Measurements from ENCODE around the gene RHOBTB1.

Gene RHOBTB1

GRCh38 chr10:60905580-60905979 lies 38.4 kb downstream of the RHOBTB1 start:
- DNase-seq, result no peak

GRCh38 chr10:60903096-60903495 lies 40.9 kb downstream of the RHOBTB1 start:
- no peak for DNase-seq

GRCh38 chr10:60901561-60902235 lies 42.3 kb downstream of the RHOBTB1 start:
- DNase-seq, result no peak

- DNase-seq, result no peak
These were observed 44.7 kb downstream of the RHOBTB1 start for GRCh38 chr10:60899266-60899665.

GRCh38 chr10:60898321-60898720 lies 45.7 kb downstream of the RHOBTB1 start:
- DNase-seq, result no peak

- DNase-seq, result no peak
These were observed 47.2 kb downstream of the RHOBTB1 start for GRCh38 chr10:60896810-60897209.

- no peak for DNase-seq
These were observed 48.0 kb downstream of the RHOBTB1 start for GRCh38 chr10:60896033-60896432.

GRCh38 chr10:60894786-60895185 lies 49.2 kb downstream of the RHOBTB1 start:
- no peak for DNase-seq

GRCh38 chr10:60893231-60893630 lies 50.8 kb downstream of the RHOBTB1 start:
- DNase-seq, result no peak

GRCh38 chr10:60892571-60892970 lies 51.4 kb downstream of the RHOBTB1 start:
- DNase-seq, result no peak

- DNase-seq, result no peak
These were observed 53.2 kb downstream of the RHOBTB1 start for GRCh38 chr10:60890811-60891210.

- peak; percentile 63 for DNase-seq
These were observed 60.8 kb downstream of the RHOBTB1 start for GRCh38 chr10:60883187-60883586.

GRCh38 chr10:60878224-60878623 lies 65.8 kb downstream of the RHOBTB1 start:
- peak; percentile 49 for DNase-seq

GRCh38 chr10:60877777-60878120 lies 66.2 kb downstream of the RHOBTB1 start:
- no peak for DNase-seq

GRCh38 chr10:60877061-60877776 lies 66.8 kb downstream of the RHOBTB1 start:
- DNase-seq, result no peak

- DNase-seq, result no peak
These were observed 70.2 kb downstream of the RHOBTB1 start for GRCh38 chr10:60873758-60874157.

GRCh38 chr10:60872451-60872850 lies 71.5 kb downstream of the RHOBTB1 start:
- no peak for DNase-seq

- peak; percentile 7 for DNase-seq
These were observed 72.8 kb downstream of the RHOBTB1 start for GRCh38 chr10:60871215-60871614.

GRCh38 chr10:60870803-60871202 lies 73.2 kb downstream of the RHOBTB1 start:
- DNase-seq, result peak; percentile 7

GRCh38 chr10:60870416-60870728 lies 73.6 kb downstream of the RHOBTB1 start:
- DNase-seq, result peak; percentile 8

- no peak for DNase-seq
These were observed 74.2 kb downstream of the RHOBTB1 start for GRCh38 chr10:60869652-60870415.

- no peak for DNase-seq
These were observed 75.0 kb downstream of the RHOBTB1 start for GRCh38 chr10:60868946-60869345.

GRCh38 chr10:60865198-60865783 lies 78.7 kb downstream of the RHOBTB1 start:
- DNase-seq, result no peak

- DNase-seq, result no peak
These were observed 80.2 kb downstream of the RHOBTB1 start for GRCh38 chr10:60863796-60864195.
